K562 (cell line): ENCODE data around the gene NAT14. TPM values are rescaled to one million over a fixed set of nuclear protein-coding genes. Genes with fewer than 3 reads are reported as not detected.

Source experiments
- ATAC-seq: fragments of 200-7000 bp; cut with Tn5 transposase; 3 replicates; pipeline ENCODE4 v1.9.1; 2020; ENCODE audit warnings: moderate library complexity
- BruUV-seq: library from RNA; stranded (reverse); fragments of 400-500 nt; replicated peaks from 2 replicates; lab custom pipeline; 2021; lab: Mats Ljungman, UMichigan
- CTCF ChIA-PET: fragments of 300-600 bp; formaldehyde crosslinking; extraction: SDS; loops from one replicate; lab custom pipeline; 2021; ENCODE audit warnings: low intra/inter-chr PET ratio; lab: Yijun Ruan, JAX
- POLR2A ChIA-PET: fragments of 300-600, 350-650 bp; sonication (Branson Sonifier 250); formaldehyde crosslinking; extraction: SDS; loops from one replicate; lab custom pipeline; 2021; ENCODE audit warnings: antibody characterized with exemption, inconsistent platforms; lab: Yijun Ruan, JAX
- DNase-seq, 4 experiments: peaks; one replicate each; pipeline versions ENCODE4 v3.0.0 to v3.0.0-alpha.2; 2011 to 2018; ENCODE audit warnings: low spot score in 3 of 4, mixed read lengths in 3 of 4; ENCODE audit errors: extremely low read depth in 1 of 4
- FAIRE-seq: peaks from 2 replicates; lab custom pipeline; 2011; peaks lifted over from hg19 to GRCh38; lab: Jason Lieb, UNC
- H2AFZ ChIP-seq: 2 replicates; pipeline ENCODE4 v1.6.0; 2011; ENCODE audit warnings: low read depth, low read length, control low read depth, inconsistent platforms
- H3K27ac ChIP-seq: fragments of 200-600 bp; 3 replicates; pipeline ENCODE4 v1.8.0; 2011; ENCODE audit warnings: low read depth, mild to moderate bottlenecking, control low read depth, inconsistent platforms, low read length, moderate library complexity, mixed read lengths; ENCODE audit errors: extremely low read depth
- H3K27me3 ChIP-seq, 2 experiments: fragments of 300-600 bp in 1 of 2; 2 replicates in 1 of 2; 3 replicates in 1 of 2; pipeline versions ENCODE4 v1.6.0 to v1.8.0; 2011; ENCODE audit warnings: inconsistent platforms in 2 of 2, low read length in 2 of 2, mild to moderate bottlenecking in 1 of 2, mixed read lengths in 1 of 2, moderate library complexity in 1 of 2; ENCODE audit not compliant: control insufficient read depth in 2 of 2, insufficient read depth in 2 of 2
- H3K36me3 ChIP-seq: fragments of 300-600 bp; 3 replicates; pipeline ENCODE4 v1.8.0; 2011; ENCODE audit warnings: mild to moderate bottlenecking, low read length, inconsistent platforms; ENCODE audit not compliant: control insufficient read depth, insufficient read depth
- H3K4me1 ChIP-seq, 2 experiments: fragments of 200-600 bp in 1 of 2; replicated peaks in 1 of 2; 2 replicates in 1 of 2; 3 replicates in 1 of 2; pipeline versions ENCODE4 v1.5.1 to v1.8.0; 2011; ENCODE audit warnings: inconsistent platforms in 2 of 2, low read length in 2 of 2, mild to moderate bottlenecking in 1 of 2, mixed read lengths in 1 of 2, moderate library complexity in 1 of 2; ENCODE audit not compliant: control insufficient read depth in 2 of 2, insufficient read depth in 2 of 2
- H3K4me2 ChIP-seq: 2 replicates; pipeline ENCODE4 v1.6.1; 2011; ENCODE audit warnings: low read length, control low read depth, inconsistent platforms, mixed read lengths; ENCODE audit not compliant: insufficient read depth
- H3K4me3 ChIP-seq: fragments of 200-600 bp; sonication (generic), shearing (Covaris generic); 2 replicates; pipeline ENCODE4 v1.5.1; 2016; ENCODE audit warnings: control low read depth, inconsistent platforms
- H3K79me2 ChIP-seq: fragments of 200-600 bp; 3 replicates; pipeline ENCODE4 v1.8.0; 2011; ENCODE audit warnings: low read length, inconsistent platforms; ENCODE audit not compliant: control insufficient read depth, insufficient read depth
- H3K9ac ChIP-seq, 2 experiments: 2 replicates each; pipeline versions ENCODE4 v1.6.0 to v1.6.1; 2011; ENCODE audit warnings: low read depth in 2 of 2, low read length in 2 of 2, control low read depth in 1 of 2, inconsistent platforms in 1 of 2, mild to moderate bottlenecking in 1 of 2, mixed read lengths in 1 of 2; ENCODE audit not compliant: insufficient read depth in 1 of 2
- H3K9me1 ChIP-seq: one replicate; pipeline ENCODE4 v1.6.0; 2011; ENCODE audit warnings: inconsistent platforms, mild to moderate bottlenecking, low read length, moderate library complexity; ENCODE audit not compliant: control insufficient read depth, insufficient read depth
- H3K9me3 ChIP-seq: replicated peaks from 2 replicates; pipeline ENCODE4 v1.5.1; 2011; ENCODE audit warnings: low read depth, low read length, inconsistent platforms; ENCODE audit not compliant: control insufficient read depth, insufficient read depth
- H4K20me1 ChIP-seq: replicated peaks from 2 replicates; pipeline ENCODE4 v1.6.1; 2011; ENCODE audit warnings: low read length, inconsistent platforms, mixed read lengths; ENCODE audit not compliant: control insufficient read depth, insufficient read depth
- DDX20 ChIP-seq: fragments of 450-650 bp; IDR thresholded peaks from 2 replicates; pipeline ENCODE4 v1.6.1; 2016; ENCODE audit warnings: missing genetic modification characterization, low read depth, mild to moderate bottlenecking, missing compliant biosample characterization, moderate library complexity
- HNRNPLL ChIP-seq: fragments of 200-400 bp; formaldehyde crosslinking; IDR thresholded peaks from 2 replicates; pipeline ENCODE4 v1.6.1; 2017; ENCODE audit warnings: low read length, low read depth, mild to moderate bottlenecking; ENCODE audit not compliant: poor library complexity, severe bottlenecking
- KAT2B ChIP-seq: IDR thresholded peaks from one replicate; pipeline ENCODE4 v1.6.1; 2012; ENCODE audit warnings: low read depth, mild to moderate bottlenecking, control low read depth, inconsistent platforms, low read length, moderate library complexity
- PHF20 ChIP-seq: fragments of 450-650 bp; IDR thresholded peaks from 2 replicates; pipeline ENCODE4 v1.6.1; 2018; ENCODE audit not compliant: partially characterized antibody
- RBFOX2 ChIP-seq: fragments of 200-400 bp; formaldehyde crosslinking; IDR thresholded peaks from 2 replicates; pipeline ENCODE4 v1.6.1; 2017; ENCODE audit warnings: low read depth, mild to moderate bottlenecking, low read length, moderate library complexity
- SMC3 ChIP-seq: conservative IDR thresholded peaks from 2 replicates; pipeline ENCODE4 v1.6.1; 2011; ENCODE audit warnings: low read depth, low read length, improper control_type of control experiment; ENCODE audit not compliant: insufficient read depth
- SOX6 ChIP-seq: fragments of 450-650 bp; IDR thresholded peaks from 2 replicates; pipeline ENCODE4 v1.6.1; 2014; ENCODE audit warnings: mild to moderate bottlenecking
- SUPT5H ChIP-seq: fragments of 450-650 bp; IDR thresholded peaks from 2 replicates; pipeline ENCODE4 v1.6.1; 2016
- TAF1 ChIP-seq: IDR thresholded peaks from 2 replicates; pipeline ENCODE4 v1.6.1; 2011; ENCODE audit warnings: mild to moderate bottlenecking, low read length, moderate library complexity; ENCODE audit not compliant: insufficient read depth, control insufficient read depth, severe bottlenecking; ENCODE audit errors: extremely low read depth
- ZNF780A ChIP-seq: fragments of 250-450 bp; sonication (Bioruptor Pico); IDR thresholded peaks from 2 replicates; pipeline ENCODE4 v1.5.0; 2021; ENCODE audit warnings: mild to moderate bottlenecking
- WGBS: fragments of 100-300 bp; shearing (Covaris generic); methylation state at CpG from one replicate; pipeline ENCODE4 v1.1.6; 2016; ENCODE audit warnings: low coverage, mixed read lengths; ENCODE audit not compliant: insufficient coverage; ENCODE audit errors: missing lambda C conversion rate; 5-methylcytosine and 5-hydroxymethylcytosine counted together
- in situ Hi-C: fragments of 300-500 bp; cut with MboI; formaldehyde crosslinking; loops from 4 replicates; pipeline ENCODE4 v1.15.0; 2018; ENCODE audit warnings: inconsistent platforms, mixed read lengths
- intact Hi-C: fragments of 100-400 bp; cut with micrococcal nuclease; formaldehyde crosslinking; loops from 2 replicates; pipeline ENCODE4 v1.14.2; 2022
- polyA plus RNA-seq, 8 experiments: library from polyadenylated mRNA; depleted of rRNA in 4 of 8; stranded (reverse) in 5 of 8; unstranded in 3 of 8; fragments of >200 nt; fragmentation: Nextera tagmentation in 2 of 8; fragmentation: Illumina TruSeq in 1 of 8; extraction: Ambion mirVana in 2 of 8; extraction: Trizol in 1 of 8; gene quantifications; 2 replicates each; pipeline versions ENCODE4 v1.2.1 to v1.2.3, GENCODE V29; 2011 to 2014; ENCODE audit warnings: inconsistent platforms in 1 of 8, missing spikeins in 1 of 8
- total RNA-seq, 7 experiments: library from RNA; depleted of rRNA in 6 of 7; stranded (reverse); fragments of >200 nt in 6 of 7; fragmentation: Illumina TruSeq in 2 of 7; extraction: Trizol in 2 of 7; gene quantifications; 2 replicates each; pipeline versions ENCODE4 v1.2.1 to v1.2.3, GENCODE V29; 2011 to 2021; ENCODE audit warnings: low replicate concordance in 1 of 7
- TF ChIP-seq, protein P1 (sequence below): fragments of 250-450 bp; sonication (Bioruptor Pico); IDR thresholded peaks from 2 replicates; pipeline ENCODE4 v1.8.0; 2021; ENCODE audit warnings: mild to moderate bottlenecking, moderate library complexity
- TF ChIP-seq, protein P2 (sequence below), 2 experiments: fragments of 450-650 bp in 1 of 2; sonication (generic) in 1 of 2; formaldehyde crosslinking in 1 of 2; IDR thresholded peaks; 2 replicates each; pipeline versions ENCODE4 v1.7.1 to v1.9.0; 2016 to 2022; ENCODE audit warnings: inconsistent platforms in 1 of 2, mild to moderate bottlenecking in 1 of 2, missing genetic modification reagents in 1 of 2

The NAT14 gene
- total and polyA plus RNA-seq, 9 of the 15 experiments (the other 6 are each of a cell fraction or from before 2014, with no cell fraction given) = 2.4 to 77.0 (median 26.7) TPM

DNA sequence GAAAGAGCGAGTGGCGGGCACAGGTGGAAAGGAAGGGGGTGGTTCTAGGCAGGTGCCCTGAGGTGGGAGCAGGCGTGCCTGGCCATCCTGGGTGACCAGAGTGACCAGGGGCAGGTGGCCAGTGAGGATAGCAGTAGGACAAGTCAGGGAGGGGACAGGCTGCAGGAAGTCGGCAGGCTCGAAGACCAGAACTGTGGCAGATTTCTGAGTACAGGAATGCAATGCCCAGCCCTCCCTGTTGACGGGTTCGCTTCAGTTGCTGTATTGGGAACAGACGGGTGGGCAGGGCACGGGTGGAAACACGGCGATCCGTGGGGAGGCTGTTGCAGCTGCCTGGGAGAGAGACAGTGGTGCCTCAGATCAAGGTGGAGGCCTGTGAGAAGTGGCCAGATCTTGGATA lies 6.6 kb upstream of the NAT14 start:
- Histone ChIP-seq H3K4me3 (peak overlapping the region; percentile 61; the same call in 1 of the 2 replicates), H3K27ac (no peak overlapping the region), H3K4me2 (peak overlapping the region; percentile 27), H3K9me3 (no peaks in the 10 kb centered on the region), H3K27me3 (no peaks in the 10 kb centered on the region), H3K79me2 (peaks cover 20% of the 10 kb centered on the region), H3K4me1 (peaks cover 26 to 55% of the 10 kb centered on the region in 2 experiments), H3K9ac (peak overlapping the region in 1 of 2 experiments; percentile 76; a peak in 2 of 4 replicates), H4K20me1 (no peaks in the 10 kb centered on the region), H3K36me3 (peaks cover 20% of the 10 kb centered on the region), H3K9me1 (no peaks in the 10 kb centered on the region), H2AFZ (no peak overlapping the region)
- ATAC-seq (no peak), FAIRE-seq (no peak), DNase-seq (no peak)
- intact Hi-C loops = no loop called here
- no TSS peak for BruUV-seq
- POLR2A ChIA-PET = interaction anchor here (2.0 to 3.2 kb wide), 3 partner anchors 11 to 17 kb away, joined by 6 to 26 read pairs (median 9); partner anchors contain the start of gene ISOC2
- CTCF ChIA-PET = no interaction called here
- 89% methylated on average over 7 of the region's 12 CpGs for WGBS
- in situ Hi-C loops = no loop called here
- no peak for TF ChIP-seq SOX6
- no peak for TF ChIP-seq KAT2B
- TF ChIP-seq, protein P1, sequence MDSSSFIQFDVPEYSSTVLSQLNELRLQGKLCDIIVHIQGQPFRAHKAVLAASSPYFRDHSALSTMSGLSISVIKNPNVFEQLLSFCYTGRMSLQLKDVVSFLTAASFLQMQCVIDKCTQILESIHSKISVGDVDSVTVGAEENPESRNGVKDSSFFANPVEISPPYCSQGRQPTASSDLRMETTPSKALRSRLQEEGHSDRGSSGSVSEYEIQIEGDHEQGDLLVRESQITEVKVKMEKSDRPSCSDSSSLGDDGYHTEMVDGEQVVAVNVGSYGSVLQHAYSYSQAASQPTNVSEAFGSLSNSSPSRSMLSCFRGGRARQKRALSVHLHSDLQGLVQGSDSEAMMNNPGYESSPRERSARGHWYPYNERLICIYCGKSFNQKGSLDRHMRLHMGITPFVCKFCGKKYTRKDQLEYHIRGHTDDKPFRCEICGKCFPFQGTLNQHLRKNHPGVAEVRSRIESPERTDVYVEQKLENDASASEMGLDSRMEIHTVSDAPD = no peak
- no peak for TF ChIP-seq TAF1
- no peak for TF ChIP-seq ZNF780A
- no peak for TF ChIP-seq DDX20
- TF ChIP-seq HNRNPLL = no peak
- peak; percentile 47; the same call in 1 of the 2 replicates for TF ChIP-seq RBFOX2
- TF ChIP-seq SUPT5H = no peak
- TF ChIP-seq SMC3 = no peak
- TF ChIP-seq, protein P2, sequence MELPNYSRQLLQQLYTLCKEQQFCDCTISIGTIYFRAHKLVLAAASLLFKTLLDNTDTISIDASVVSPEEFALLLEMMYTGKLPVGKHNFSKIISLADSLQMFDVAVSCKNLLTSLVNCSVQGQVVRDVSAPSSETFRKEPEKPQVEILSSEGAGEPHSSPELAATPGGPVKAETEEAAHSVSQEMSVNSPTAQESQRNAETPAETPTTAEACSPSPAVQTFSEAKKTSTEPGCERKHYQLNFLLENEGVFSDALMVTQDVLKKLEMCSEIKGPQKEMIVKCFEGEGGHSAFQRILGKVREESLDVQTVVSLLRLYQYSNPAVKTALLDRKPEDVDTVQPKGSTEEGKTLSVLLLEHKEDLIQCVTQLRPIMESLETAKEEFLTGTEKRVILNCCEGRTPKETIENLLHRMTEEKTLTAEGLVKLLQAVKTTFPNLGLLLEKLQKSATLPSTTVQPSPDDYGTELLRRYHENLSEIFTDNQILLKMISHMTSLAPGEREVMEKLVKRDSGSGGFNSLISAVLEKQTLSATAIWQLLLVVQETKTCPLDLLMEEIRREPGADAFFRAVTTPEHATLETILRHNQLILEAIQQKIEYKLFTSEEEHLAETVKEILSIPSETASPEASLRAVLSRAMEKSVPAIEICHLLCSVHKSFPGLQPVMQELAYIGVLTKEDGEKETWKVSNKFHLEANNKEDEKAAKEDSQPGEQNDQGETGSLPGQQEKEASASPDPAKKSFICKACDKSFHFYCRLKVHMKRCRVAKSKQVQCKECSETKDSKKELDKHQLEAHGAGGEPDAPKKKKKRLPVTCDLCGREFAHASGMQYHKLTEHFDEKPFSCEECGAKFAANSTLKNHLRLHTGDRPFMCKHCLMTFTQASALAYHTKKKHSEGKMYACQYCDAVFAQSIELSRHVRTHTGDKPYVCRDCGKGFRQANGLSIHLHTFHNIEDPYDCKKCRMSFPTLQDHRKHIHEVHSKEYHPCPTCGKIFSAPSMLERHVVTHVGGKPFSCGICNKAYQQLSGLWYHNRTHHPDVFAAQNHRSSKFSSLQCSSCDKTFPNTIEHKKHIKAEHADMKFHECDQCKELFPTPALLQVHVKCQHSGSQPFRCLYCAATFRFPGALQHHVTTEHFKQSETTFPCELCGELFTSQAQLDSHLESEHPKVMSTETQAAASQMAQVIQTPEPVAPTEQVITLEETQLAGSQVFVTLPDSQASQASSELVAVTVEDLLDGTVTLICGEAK (IDR thresholded peaks at IDR 0.05) = no peak
- TF ChIP-seq, protein P2 (CRISPR knock-in tag; IDR thresholded peaks at IDR 0.05) = 0 out of 2 replicates have a peak, but pooled peaks have one; percentile 24
- TF ChIP-seq PHF20 = no peak
